Measurements from ENCODE around the gene EPB41.

DNA sequence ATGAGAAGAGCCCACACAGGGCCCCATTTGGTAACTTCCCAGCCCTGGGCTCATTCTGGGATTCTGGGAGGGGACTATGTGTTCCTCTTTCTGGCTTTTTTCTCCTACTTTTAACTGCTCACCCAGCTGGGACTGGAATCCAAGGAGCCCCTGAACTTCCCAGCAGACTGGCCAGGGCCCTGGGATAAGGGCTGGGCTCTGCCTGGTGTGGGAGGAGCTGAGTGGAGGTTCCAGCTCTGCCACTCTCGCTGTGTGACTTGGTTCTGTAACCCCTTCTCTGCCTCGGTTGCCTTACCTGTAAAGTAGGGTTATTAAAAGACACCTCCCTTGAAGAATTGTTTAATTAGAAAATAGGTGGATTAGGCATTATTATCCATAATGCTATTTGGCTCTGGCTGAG is 19.6 kb upstream of the EPB41 start:
- TF ChIP-seq, protein P1, sequence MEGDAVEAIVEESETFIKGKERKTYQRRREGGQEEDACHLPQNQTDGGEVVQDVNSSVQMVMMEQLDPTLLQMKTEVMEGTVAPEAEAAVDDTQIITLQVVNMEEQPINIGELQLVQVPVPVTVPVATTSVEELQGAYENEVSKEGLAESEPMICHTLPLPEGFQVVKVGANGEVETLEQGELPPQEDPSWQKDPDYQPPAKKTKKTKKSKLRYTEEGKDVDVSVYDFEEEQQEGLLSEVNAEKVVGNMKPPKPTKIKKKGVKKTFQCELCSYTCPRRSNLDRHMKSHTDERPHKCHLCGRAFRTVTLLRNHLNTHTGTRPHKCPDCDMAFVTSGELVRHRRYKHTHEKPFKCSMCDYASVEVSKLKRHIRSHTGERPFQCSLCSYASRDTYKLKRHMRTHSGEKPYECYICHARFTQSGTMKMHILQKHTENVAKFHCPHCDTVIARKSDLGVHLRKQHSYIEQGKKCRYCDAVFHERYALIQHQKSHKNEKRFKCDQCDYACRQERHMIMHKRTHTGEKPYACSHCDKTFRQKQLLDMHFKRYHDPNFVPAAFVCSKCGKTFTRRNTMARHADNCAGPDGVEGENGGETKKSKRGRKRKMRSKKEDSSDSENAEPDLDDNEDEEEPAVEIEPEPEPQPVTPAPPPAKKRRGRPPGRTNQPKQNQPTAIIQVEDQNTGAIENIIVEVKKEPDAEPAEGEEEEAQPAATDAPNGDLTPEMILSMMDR (conservative IDR thresholded peaks at IDR 0.05 in 1 of 2, IDR thresholded peaks at IDR 0.05 in 1 of 2; ENCODE audit: extremely low read depth in 1 of 2, insufficient read depth in 1 of 2, low read depth in 1 of 2, low read length in 2 of 2) = no peak
- TF ChIP-seq EZH2 (IDR thresholded peaks at IDR 0.05; ENCODE audit: borderline replicate concordance, low read length) = no peak

Measured in mammary epithelial cell (primary cell).